ENCODE results near the gene BZW1.

BZW1 gene

DNA sequence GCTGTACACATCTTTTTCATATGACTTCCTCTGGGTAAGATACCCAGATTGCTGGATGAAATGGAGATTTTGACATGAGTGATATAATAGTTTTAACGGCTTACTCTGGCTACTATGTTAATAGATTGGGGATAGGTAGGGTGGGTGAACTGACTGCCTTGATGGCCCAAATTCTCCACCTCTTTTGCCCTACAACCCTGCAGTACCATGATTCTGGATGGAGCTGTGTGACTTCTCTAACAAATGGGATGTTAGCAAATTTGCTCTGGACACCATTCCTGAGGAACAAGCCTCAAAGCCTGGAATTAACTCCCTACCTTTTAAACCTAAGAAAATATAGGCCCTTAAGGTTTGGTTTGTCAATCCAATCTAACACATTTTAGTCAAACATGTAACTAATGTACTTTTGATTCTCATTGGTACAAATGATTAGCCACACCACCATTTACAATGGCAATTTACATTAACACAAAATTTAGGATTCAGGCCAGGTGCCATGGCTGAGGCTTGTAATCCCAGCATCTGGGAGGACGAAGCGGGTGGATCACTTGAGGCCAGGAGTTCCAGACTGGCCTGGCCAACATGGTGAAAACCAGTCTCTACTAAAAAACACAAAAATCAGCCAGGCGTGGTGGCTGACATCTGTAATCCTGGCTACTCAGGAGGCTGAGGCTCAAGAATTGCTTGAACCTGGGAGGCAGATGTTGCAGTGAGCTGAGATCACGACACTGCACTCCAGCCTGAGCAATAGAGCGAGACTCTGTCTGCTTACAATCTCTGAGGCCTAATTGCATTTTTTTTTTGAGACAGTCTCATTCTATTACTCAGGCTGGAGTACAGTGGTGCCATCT lies 39.9 kb downstream of the BZW1 start:
- Histone ChIP-seq H3K4me1 (ENCODE audit: insufficient read depth, low read length) (no peaks in the 10 kb centered on the region), H2AFZ (ENCODE audit: low read depth, low read length) (no peak overlapping the region)
- no peak for DNase-seq

DNA sequence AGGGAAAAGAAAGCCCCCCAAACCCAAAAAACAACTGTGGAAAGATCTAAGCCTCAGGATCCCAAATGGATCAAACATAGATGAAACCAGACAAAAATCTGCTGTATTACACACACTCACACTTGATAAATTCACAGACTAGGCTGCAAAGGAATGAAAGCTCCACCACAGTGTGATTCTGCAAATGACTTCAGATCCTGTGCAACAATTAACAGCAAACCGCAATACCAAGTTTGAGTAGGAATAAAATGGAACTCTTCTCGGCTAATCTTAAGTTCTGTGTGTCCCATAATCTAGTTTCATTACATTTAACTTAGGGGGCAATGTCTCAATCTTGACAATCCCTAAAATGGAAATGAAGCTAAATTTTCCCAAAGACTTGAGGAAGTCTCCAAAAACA lies 40.9 kb downstream of the BZW1 start:
- Histone ChIP-seq H3K4me2 (ENCODE audit: insufficient read depth, low read length) (no peak overlapping the region), H3K9ac (ENCODE audit: low read depth, low read length) (no peak overlapping the region), H4K20me1 (ENCODE audit: insufficient read depth, low read length) (peaks cover 31% of the 10 kb centered on the region; the same call in 1 of the 2 replicates), H3K4me3 (ENCODE audit: low read depth in 1 of 2, low read length in 2 of 2) (no peak overlapping the region), H3K27ac (ENCODE audit: low read length) (no peak overlapping the region), H3K36me3 (ENCODE audit: insufficient read depth, low read length) (peaks cover 67% of the 10 kb centered on the region), H3K27me3 (ENCODE audit: insufficient read depth, low read length, poor library complexity) (no peaks in the 10 kb centered on the region), H2AFZ (ENCODE audit: low read depth, low read length) (no peak overlapping the region), H3K9me3 (ENCODE audit: insufficient read depth, low read length, severe bottlenecking) (no peaks in the 10 kb centered on the region), H3K4me1 (ENCODE audit: insufficient read depth, low read length) (no peaks in the 10 kb centered on the region), H3K79me2 (ENCODE audit: insufficient read depth, low read length) (peaks cover 15% of the 10 kb centered on the region)
- no peak for DNase-seq
- ATAC-seq (ENCODE audit: insufficient read depth, low read depth): no peak
- TF ChIP-seq EZH2 (IDR thresholded peaks at IDR 0.05; ENCODE audit: borderline replicate concordance, low read depth, low read length, severe bottlenecking): no peak
- TF ChIP-seq, protein P1, sequence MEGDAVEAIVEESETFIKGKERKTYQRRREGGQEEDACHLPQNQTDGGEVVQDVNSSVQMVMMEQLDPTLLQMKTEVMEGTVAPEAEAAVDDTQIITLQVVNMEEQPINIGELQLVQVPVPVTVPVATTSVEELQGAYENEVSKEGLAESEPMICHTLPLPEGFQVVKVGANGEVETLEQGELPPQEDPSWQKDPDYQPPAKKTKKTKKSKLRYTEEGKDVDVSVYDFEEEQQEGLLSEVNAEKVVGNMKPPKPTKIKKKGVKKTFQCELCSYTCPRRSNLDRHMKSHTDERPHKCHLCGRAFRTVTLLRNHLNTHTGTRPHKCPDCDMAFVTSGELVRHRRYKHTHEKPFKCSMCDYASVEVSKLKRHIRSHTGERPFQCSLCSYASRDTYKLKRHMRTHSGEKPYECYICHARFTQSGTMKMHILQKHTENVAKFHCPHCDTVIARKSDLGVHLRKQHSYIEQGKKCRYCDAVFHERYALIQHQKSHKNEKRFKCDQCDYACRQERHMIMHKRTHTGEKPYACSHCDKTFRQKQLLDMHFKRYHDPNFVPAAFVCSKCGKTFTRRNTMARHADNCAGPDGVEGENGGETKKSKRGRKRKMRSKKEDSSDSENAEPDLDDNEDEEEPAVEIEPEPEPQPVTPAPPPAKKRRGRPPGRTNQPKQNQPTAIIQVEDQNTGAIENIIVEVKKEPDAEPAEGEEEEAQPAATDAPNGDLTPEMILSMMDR (IDR thresholded peaks at IDR 0.05; ENCODE audit: borderline replicate concordance, extremely low read depth, low read length, poor library complexity, severe bottlenecking): no peak

More for the DNA sequence above, 39.9 kb downstream of the BZW1 start:
- Histone ChIP-seq H3K36me3 (ENCODE audit: insufficient read depth, low read length) (peaks cover 57% of the 10 kb centered on the region), H3K4me3 (ENCODE audit: low read depth in 1 of 2, low read length in 2 of 2) (no peak overlapping the region), H4K20me1 (ENCODE audit: insufficient read depth, low read length) (peaks cover 24% of the 10 kb centered on the region; the same call in 1 of the 2 replicates), H3K27ac (ENCODE audit: low read length) (no peak overlapping the region), H3K4me2 (ENCODE audit: insufficient read depth, low read length) (no peak overlapping the region), H3K9me3 (ENCODE audit: insufficient read depth, low read length, severe bottlenecking) (no peaks in the 10 kb centered on the region), H3K9ac (ENCODE audit: low read depth, low read length) (no peak overlapping the region), H3K27me3 (ENCODE audit: insufficient read depth, low read length, poor library complexity) (no peaks in the 10 kb centered on the region), H3K79me2 (ENCODE audit: insufficient read depth, low read length) (peaks cover 6% of the 10 kb centered on the region)
- no peak for TF ChIP-seq EZH2 (IDR thresholded peaks at IDR 0.05; ENCODE audit: borderline replicate concordance, low read depth, low read length, severe bottlenecking)
- ATAC-seq (ENCODE audit: insufficient read depth, low read depth): 0 out of 3 replicates have a peak, but pooled peaks have one; percentile 12

DNA sequence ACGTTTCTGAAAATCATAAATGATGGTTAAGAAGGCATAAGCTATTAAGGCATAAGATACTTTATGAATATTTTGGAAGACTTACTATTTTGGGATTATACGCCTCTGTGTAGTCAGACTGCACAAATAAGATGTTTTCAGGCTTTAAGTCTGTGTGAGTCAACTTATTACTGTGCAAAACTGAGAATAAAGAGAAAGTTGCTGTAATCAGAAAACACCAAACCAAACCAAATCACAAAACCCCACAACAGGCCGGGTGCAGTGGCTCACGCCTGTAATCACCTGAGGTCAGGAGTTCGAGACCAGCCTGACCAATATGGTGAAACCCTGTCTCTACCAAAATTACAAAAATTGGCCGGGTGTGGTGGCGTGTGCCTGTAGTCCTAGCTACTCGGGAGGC lies 45.1 kb downstream of the BZW1 start:
- H3K79me2 ChIP-seq (ENCODE audit: insufficient read depth, low read length): peaks cover 57% of the 10 kb centered on the region
- H4K20me1 ChIP-seq (ENCODE audit: insufficient read depth, low read length): peaks cover 62% of the 10 kb centered on the region
- no peak overlapping the region for H2AFZ ChIP-seq (ENCODE audit: low read depth, low read length)
- no peaks in the 10 kb centered on the region for H3K9me3 ChIP-seq (ENCODE audit: insufficient read depth, low read length, severe bottlenecking)
- TF ChIP-seq, protein P1 (IDR thresholded peaks at IDR 0.05; ENCODE audit: borderline replicate concordance, extremely low read depth, low read length, poor library complexity, severe bottlenecking): no peak
- no peak for TF ChIP-seq EZH2 (IDR thresholded peaks at IDR 0.05; ENCODE audit: borderline replicate concordance, low read depth, low read length, severe bottlenecking)
- H3K9ac ChIP-seq (ENCODE audit: low read depth, low read length): no peak overlapping the region
- DNase-seq: no peak
- peaks cover 24% of the 10 kb centered on the region for H3K4me1 ChIP-seq (ENCODE audit: insufficient read depth, low read length)
- no peak for ATAC-seq (ENCODE audit: insufficient read depth, low read depth)
- no peak overlapping the region for H3K4me3 ChIP-seq (ENCODE audit: low read depth in 1 of 2, low read length in 2 of 2)
- no peaks in the 10 kb centered on the region for H3K27me3 ChIP-seq (ENCODE audit: insufficient read depth, low read length, poor library complexity)
- H3K4me2 ChIP-seq (ENCODE audit: insufficient read depth, low read length): no peak overlapping the region
- no peak overlapping the region for H3K27ac ChIP-seq (ENCODE audit: low read length)
- H3K36me3 ChIP-seq (ENCODE audit: insufficient read depth, low read length): peaks cover 99% of the 10 kb centered on the region

DNA sequence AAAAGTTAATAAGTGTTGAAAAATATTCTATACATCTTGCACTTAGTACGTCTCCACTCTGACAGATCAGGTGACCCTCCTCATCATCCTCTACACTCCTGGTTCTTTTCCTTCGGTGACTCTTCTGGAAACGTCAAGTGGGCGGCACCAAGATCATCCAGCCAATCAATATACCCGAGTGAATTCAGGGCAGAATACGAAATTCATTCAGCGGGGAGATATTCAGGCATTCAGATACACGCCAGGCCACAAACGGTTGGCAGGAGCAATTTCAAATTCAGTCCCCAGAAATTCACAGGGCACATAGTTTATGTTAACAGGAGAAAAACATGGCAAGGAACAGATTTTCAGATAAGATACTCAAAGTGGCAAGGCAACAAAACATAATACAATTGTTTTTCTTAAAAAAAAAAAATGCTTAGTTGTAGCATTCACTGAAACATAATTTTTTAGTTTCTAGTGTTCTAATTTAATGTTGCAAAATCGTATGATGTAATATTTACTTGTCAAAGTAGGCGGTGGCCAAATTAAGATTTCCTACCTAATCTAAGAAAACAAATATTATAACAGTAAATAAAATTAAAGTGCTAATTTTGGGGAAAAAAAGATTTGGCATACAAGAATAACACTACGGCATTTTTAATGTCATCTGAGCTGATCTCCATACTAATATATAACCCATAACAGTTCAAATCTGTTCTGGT lies 48.5 kb downstream of the BZW1 start:
- Histone ChIP-seq H3K4me2 (ENCODE audit: insufficient read depth, low read length) (peak overlapping the region; percentile 72), H4K20me1 (ENCODE audit: insufficient read depth, low read length) (peaks cover 64% of the 10 kb centered on the region), H3K4me3 (ENCODE audit: low read depth in 1 of 2, low read length in 2 of 2) (peak overlapping the region in 1 of 2 experiments; percentile 33; a peak in 2 of 4 replicates), H3K27ac (ENCODE audit: low read length) (no peak overlapping the region), H3K9ac (ENCODE audit: low read depth, low read length) (no peak overlapping the region), H2AFZ (ENCODE audit: low read depth, low read length) (no peak overlapping the region), H3K36me3 (ENCODE audit: insufficient read depth, low read length) (peaks cover 89% of the 10 kb centered on the region), H3K79me2 (ENCODE audit: insufficient read depth, low read length) (peaks cover 85% of the 10 kb centered on the region), H3K4me1 (ENCODE audit: insufficient read depth, low read length) (peaks cover 40% of the 10 kb centered on the region), H3K27me3 (ENCODE audit: insufficient read depth, low read length, poor library complexity) (no peaks in the 10 kb centered on the region), H3K9me3 (ENCODE audit: insufficient read depth, low read length, severe bottlenecking) (no peaks in the 10 kb centered on the region)
- TF ChIP-seq EZH2 (IDR thresholded peaks at IDR 0.05; ENCODE audit: borderline replicate concordance, low read depth, low read length, severe bottlenecking): no peak
- TF ChIP-seq, protein P1 (IDR thresholded peaks at IDR 0.05; ENCODE audit: borderline replicate concordance, extremely low read depth, low read length, poor library complexity, severe bottlenecking): no peak
- no peak for ATAC-seq (ENCODE audit: insufficient read depth, low read depth)
- no peak for DNase-seq
